ENCODE measurements around the gene SIRPB2.

DNA sequence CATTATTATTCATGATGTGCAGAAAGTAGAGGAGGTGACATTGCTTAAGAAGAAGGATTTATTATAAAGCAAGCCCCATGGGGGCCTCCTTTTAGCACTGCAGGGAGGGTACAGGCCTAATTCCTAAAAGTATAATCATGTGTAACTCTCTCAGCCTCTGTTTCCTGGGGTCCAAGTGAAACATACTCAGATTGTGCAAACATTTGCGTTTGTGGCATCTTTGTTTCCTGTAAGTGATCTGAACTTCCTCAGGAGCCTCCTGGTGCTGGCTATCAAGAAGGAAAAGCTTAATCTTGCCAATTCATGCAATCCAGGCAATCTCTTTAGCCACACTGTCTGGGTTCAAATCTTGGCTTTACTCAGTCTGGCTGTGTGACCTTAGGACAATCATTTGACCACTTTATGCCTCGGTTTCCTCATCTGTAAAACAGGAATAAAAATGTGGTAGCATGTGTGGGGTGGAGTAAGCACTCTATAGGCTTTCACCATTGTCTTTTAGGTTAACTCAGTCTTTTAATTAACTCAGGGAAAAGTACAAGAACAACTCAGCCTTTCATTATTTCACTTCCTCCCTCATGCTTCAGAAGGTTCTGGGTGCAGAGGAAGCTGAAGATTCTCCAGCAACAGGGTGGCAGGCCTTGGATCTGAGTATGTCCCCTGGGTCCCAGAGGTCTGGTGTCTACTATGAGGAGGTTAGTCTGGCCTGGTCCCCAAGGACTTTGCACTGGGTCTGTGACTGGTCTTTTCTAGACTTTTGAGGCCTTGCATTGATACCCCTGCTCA, 831 bp upstream of the SIRPB2 start:
- TF ChIP-seq, protein P1, sequence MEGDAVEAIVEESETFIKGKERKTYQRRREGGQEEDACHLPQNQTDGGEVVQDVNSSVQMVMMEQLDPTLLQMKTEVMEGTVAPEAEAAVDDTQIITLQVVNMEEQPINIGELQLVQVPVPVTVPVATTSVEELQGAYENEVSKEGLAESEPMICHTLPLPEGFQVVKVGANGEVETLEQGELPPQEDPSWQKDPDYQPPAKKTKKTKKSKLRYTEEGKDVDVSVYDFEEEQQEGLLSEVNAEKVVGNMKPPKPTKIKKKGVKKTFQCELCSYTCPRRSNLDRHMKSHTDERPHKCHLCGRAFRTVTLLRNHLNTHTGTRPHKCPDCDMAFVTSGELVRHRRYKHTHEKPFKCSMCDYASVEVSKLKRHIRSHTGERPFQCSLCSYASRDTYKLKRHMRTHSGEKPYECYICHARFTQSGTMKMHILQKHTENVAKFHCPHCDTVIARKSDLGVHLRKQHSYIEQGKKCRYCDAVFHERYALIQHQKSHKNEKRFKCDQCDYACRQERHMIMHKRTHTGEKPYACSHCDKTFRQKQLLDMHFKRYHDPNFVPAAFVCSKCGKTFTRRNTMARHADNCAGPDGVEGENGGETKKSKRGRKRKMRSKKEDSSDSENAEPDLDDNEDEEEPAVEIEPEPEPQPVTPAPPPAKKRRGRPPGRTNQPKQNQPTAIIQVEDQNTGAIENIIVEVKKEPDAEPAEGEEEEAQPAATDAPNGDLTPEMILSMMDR (IDR thresholded peaks at IDR 0.05): no peak
- TF ChIP-seq ZFX (IDR thresholded peaks at IDR 0.05; ENCODE audit: borderline replicate concordance): no peak
